HG03159 (cell line): Measurements from ENCODE around the gene CLTCL1.

Source experiments
- ATAC-seq: cut with Tn5 transposase; IDR thresholded peaks from one replicate; pipeline ENCODE4 v1.9.1; 2021; ENCODE audit warnings: mild to moderate bottlenecking, moderate library complexity; ENCODE audit not compliant: unreplicated experiment

The CLTCL1 gene

GRCh38 chr22:19253143-19253542 is 38.4 kb downstream of the CLTCL1 start:
- ATAC-seq: no peak

- ATAC-seq: no peak
These were observed 46.7 kb downstream of the CLTCL1 start for GRCh38 chr22:19244600-19245352.

GRCh38 chr22:19242699-19243098 is 48.8 kb downstream of the CLTCL1 start:
- no peak for ATAC-seq

- ATAC-seq: no peak
These were observed 50.0 kb downstream of the CLTCL1 start for GRCh38 chr22:19241593-19241906.

GRCh38 chr22:19240813-19241592 is 50.5 kb downstream of the CLTCL1 start:
- no peak for ATAC-seq

- no peak for ATAC-seq
These were observed 52.1 kb downstream of the CLTCL1 start for GRCh38 chr22:19239464-19239863.

- ATAC-seq: no peak
These were observed 52.6 kb downstream of the CLTCL1 start for GRCh38 chr22:19238900-19239299.

- no peak for ATAC-seq
These were observed 55.6 kb downstream of the CLTCL1 start for GRCh38 chr22:19235874-19236273.

GRCh38 chr22:19234126-19234896 is 57.2 kb downstream of the CLTCL1 start:
- ATAC-seq: no peak

- no peak for ATAC-seq
These were observed 58.3 kb downstream of the CLTCL1 start for GRCh38 chr22:19233189-19233661.

GRCh38 chr22:19232623-19233022 is 58.9 kb downstream of the CLTCL1 start:
- ATAC-seq: no peak

- no peak for ATAC-seq
These were observed 59.5 kb downstream of the CLTCL1 start for GRCh38 chr22:19231986-19232385.

- no peak for ATAC-seq
These were observed 61.9 kb downstream of the CLTCL1 start for GRCh38 chr22:19229600-19229999.

- no peak for ATAC-seq
These were observed 63.3 kb downstream of the CLTCL1 start for GRCh38 chr22:19228179-19228578.

GRCh38 chr22:19226428-19226827 is 65.1 kb downstream of the CLTCL1 start:
- no peak for ATAC-seq

- no peak for ATAC-seq
These were observed 66.0 kb downstream of the CLTCL1 start for GRCh38 chr22:19225560-19225959.

GRCh38 chr22:19224985-19225384 is 66.5 kb downstream of the CLTCL1 start:
- no peak for ATAC-seq

GRCh38 chr22:19224557-19224956 is 67.0 kb downstream of the CLTCL1 start:
- no peak for ATAC-seq

- no peak for ATAC-seq
These were observed 67.9 kb downstream of the CLTCL1 start for GRCh38 chr22:19223617-19224016.

- no peak for ATAC-seq
These were observed 68.4 kb downstream of the CLTCL1 start for GRCh38 chr22:19223110-19223509.

- ATAC-seq: no peak
These were observed 69.1 kb downstream of the CLTCL1 start for GRCh38 chr22:19222242-19223005.
